NCI-H187 (cell line): ENCODE data around the gene PRELID2.
"Not testable (repeated sequence)": the region's sequence is repeated elsewhere in the genome, so short reads cannot be mapped to it uniquely, and the experiment has no call there.

Experiments used
- DNase-seq, 2 experiments: peaks; one replicate each; lab custom pipeline; 2025; lab: John Stamatoyannopoulos, UW

PRELID2 gene

DNA sequence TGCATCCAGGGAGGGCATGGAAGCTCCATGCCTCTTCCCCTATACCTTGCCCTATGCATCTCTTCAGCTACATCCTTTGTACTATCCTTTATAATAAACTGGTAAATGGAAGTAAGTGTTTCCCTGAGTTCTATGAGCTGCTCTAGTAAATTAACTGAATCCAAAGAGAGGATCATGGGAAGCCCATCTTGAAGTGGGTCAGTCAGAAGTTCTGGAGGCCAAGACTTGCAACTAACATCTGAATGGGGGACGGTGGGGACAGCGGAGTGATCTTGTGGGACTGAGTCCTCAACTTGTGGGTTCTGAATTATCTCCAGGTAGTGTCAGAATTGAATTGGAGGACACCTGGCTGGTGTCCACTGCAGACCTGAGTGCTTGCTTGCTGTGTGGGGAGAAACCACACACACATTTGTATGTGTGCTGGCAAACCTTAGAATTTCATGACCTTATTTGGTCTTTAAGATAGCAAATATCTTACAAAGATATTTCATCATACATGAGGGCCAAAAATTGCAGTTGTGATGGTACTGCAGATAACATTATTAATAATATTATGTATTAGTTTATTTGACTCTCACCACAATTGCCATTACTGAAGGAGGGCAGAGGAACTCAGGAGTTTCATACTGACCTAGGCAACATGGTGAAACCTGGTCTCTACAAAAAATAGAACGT is 5.5 kb upstream of the PRELID2 start:
- DNase-seq = no peak

GRCh38 chr5:145838276-145838675 is 3.1 kb upstream of the PRELID2 start:
- DNase-seq = no peak

DNA sequence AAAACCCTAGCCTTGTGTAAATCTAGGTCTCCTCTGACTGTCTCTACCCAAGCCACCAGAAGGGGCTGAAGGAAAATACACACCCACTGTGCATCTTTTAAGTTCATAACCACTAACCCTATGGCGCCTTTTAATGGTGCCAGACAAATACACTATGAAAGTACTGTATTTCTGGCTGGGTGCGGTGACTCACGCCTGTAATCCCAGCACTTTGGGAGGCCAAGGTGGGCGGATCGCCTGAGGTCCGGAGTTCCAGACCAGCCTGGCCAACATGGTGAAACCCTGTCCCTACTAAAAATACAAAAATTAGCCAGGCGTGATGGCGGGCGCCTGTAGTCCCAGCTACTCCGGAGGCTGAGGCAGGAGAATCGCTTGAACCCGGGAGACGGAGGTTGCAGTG is 1.1 kb upstream of the PRELID2 start:
- DNase-seq = not testable (repeated sequence)

DNA sequence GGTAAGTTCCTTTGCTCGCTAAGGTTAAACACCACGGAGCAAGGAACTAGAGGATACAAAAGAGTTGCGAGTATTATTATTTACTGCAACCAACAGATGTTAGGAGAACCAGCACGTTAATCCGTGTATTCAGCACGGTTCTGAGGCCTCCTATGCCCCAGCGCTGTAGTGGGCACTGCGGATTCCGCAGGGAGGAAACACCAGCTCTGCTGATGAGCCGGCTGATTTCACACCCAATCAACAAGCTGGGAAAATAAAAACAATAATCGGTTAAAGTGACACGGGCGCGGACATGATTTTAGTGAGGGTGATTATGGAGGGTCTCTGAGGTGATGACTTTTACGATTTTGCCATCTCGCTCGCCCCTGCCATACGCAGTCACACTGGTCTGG is 702 bp upstream of the PRELID2 start:
- DNase-seq = no peak

DNA sequence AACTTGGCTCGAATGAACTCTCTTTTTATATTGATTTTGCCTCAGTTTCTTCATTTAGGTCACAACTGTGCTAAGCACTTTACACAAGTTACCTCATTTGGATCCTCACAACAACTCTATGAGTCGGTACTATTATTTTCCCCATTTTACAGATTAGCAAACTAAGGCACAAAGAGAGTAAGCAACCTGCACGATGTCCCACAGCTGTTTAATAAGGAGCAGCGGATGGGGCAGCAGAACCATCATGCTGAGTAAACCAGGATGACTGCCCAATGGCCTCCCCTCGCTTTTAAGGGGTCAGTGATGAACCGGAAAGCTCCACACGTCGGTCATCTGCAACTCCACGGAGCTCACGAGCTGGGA is 607 bp downstream of the PRELID2 start:
- no peak for DNase-seq

- DNase-seq = no peak
These were observed 1.4 kb downstream of the PRELID2 start for GRCh38 chr5:145833631-145834200.

DNA sequence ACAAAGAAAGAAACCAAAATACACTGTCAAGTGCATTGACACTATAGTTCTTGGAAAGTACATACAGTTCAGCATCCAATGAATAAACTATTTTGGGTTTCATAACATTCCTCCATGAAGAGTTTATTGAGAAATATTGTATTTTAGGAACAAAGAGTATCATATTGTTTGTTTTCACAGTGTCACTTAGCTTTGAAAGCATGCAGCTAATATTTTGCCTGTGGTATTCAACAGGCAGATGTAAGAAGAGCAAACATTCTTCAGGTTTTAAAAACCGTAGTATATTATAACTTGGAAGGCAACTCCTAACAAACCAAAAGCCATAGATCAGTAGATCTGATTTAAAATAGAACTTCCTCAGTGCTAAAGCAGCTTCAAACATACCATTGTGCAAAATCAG is 4.5 kb downstream of the PRELID2 start:
- no peak for DNase-seq

DNA sequence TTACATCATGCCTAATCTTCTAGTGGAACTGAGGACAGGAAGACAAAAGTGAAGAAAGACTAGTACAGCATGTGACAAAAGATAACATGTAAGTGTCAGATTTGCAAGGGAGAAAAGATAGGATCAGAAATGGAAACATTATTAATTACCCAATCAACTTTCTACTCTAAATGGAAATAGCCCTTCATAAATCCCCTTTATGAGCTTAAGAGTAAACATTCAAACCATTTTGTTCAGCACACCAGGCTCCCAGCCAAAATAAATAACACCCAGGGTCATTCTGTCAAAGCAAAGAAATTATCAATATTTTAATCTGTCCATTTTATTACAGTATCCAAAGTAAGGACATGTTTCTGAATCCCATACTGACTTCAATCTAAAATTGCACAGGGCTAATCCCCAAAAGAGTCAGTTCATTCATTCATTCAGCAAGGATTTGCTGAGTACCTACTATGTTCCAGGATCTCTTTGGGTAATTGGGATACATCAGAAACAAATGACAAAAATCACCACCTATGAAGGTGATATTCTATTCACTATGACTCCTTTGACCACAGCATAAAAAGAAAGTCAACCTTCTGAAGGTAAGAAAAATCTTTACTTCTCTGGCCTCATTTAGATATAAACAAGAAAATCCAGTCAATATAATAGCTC is 5.3 kb downstream of the PRELID2 start:
- no peak for DNase-seq

- no peak for DNase-seq
These were observed 8.1 kb downstream of the PRELID2 start for GRCh38 chr5:145826895-145827674.

- no peak for DNase-seq
These were observed 9.4 kb downstream of the PRELID2 start for GRCh38 chr5:145825751-145826180.

DNA sequence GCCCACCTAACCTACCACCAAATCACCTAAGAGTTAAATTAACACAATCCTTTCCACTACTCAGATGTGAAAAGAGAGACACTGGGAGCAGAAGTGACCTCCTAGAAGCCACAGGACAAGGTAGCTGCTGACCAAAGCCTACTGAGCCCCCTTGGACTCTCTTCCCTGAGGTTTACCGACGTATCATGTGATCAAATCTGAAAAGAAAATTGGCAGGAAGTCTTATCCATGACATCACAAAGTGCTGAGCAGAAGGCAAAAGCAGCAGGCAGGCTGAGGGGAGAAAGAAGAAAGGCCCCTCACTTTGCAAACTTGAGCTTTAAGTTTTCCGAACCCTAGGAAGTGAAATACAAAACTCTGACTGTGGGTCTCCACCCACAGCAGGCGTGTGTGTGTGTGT is 11.1 kb downstream of the PRELID2 start:
- DNase-seq = no peak

DNA sequence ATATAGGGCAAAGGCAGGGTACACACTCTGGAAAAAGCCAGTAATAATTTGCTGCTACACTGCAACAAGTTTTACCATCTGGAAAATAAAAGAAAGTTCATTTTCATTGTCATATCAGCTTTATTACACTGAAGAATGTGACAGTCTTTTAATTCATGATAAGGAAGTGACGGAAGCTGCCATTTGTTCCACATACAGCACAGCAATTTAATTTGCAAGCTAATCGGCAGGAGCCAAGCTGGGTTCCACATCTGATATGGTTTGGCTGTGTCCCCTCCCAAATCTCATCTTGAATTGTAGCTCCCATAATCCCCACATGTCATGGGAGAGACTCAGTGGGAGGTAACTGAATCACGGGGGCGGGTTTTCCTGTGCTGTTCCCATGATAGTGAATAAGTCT is 16.5 kb downstream of the PRELID2 start:
- no peak for DNase-seq

DNA sequence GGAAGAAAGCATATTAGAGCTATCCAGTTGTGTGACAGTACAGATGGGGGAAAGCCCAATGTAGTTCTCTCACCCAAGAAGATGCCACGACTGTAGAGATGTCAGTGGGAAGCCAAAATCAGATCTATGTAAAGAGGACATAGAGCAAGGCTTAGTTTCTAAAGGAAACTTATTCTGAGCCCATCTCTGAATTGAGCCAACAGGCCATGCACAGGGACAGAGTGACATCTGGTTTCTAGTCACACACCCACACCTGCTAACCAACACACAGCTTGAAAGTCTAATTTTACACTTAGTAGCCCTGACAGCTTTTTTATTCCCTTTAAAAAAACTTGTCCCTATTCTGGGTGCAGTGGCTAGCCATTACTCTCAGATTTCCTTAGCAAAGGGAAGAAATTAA is 22.3 kb downstream of the PRELID2 start:
- no peak for DNase-seq

DNA sequence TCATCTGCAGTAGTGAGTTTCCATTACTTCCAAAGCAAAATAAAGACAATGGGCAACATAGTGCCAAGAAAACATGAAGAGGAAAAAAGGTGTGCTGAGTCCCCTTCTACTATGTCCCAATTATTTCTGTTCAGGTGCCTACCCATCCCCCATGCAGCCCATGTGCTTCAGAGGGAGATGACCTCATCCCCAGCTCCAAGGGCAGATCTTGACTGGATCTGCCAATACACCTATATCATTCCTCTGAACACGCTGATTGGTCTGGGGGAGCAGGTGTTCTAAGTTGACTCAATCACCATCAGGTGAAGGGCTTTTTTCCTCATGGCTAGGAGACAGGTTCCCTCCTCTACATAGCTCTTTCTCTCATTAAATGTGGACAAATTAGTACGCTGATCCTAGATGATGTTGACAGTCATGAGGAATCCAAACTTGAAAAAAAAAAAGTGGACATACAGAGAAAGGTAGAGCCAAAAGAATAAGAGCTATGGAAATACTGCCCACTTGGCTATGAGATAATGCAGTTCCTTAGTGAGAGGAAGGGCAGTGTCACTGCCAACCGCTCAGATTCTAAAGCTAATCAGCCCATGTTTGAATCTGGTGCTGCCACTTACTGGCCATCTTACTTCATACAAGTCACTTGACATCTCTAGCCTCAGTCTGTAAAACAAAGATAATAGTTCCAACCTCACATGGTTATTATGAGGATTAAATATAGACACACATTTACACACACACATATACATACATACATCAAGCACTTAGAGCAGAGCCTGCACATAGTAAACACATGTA is 23.1 kb downstream of the PRELID2 start:
- DNase-seq = no peak

GRCh38 chr5:145806923-145807322 is 28.2 kb downstream of the PRELID2 start:
- DNase-seq = no peak

GRCh38 chr5:145805819-145806218 is 29.3 kb downstream of the PRELID2 start:
- DNase-seq = no peak

DNA sequence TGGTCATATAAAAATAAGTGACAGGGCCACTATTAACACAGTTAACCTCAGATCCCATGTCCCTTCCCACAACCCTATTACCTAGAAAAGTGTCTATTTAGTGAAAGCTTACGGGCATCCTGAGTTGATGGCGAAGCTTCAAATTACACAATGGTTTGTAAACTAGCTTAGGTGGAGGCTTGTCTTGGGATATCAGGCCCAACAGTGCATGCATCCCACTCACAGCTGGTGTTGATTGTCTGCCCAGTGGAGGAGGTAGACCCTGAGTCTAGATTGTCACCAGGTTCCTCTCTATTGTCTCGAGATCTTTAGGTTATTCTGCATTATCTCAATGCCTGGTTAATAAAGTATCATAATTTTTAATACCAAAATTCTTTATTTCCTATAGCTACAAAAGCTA is 30.4 kb downstream of the PRELID2 start:
- DNase-seq = no peak

GRCh38 chr5:145803112-145804004 is 31.8 kb downstream of the PRELID2 start:
- no peak for DNase-seq

DNA sequence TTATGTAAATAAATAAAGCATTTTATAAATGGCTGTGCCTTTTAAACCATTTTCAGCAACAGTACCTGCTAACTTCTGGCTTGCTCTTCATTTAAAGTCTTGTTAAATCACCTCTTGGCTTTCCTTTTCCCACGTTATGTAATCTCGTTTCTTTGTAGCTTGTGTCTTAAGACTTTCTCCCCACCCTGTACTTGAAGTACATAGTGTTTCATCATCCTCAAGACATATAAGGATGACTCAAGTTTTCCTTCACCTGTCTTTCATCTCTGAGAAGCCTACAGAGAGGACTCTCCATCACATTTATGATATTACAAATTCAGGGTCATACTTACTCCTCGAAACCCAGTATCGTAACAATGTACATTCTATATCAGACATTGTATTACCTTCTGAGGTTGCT is 33.9 kb downstream of the PRELID2 start:
- DNase-seq = no peak

DNA sequence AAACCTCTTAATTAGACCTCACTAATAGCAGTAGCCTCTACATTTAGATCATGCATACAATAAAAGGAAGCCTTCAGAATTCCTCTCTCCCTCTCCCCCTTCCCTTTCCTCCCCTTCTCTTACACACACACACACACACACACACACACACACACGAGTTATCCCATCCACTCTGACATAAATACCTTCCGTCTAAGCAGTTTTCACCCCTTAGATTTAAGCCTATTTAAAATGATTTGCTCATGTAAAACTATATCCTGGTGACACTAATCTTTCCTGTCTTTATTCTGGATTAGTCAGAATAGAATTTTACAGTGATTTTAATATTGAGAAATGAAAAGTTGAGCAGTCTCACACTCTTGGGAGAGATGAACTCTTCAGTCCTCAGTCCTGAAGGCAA is 35.0 kb downstream of the PRELID2 start:
- no peak for DNase-seq

DNA sequence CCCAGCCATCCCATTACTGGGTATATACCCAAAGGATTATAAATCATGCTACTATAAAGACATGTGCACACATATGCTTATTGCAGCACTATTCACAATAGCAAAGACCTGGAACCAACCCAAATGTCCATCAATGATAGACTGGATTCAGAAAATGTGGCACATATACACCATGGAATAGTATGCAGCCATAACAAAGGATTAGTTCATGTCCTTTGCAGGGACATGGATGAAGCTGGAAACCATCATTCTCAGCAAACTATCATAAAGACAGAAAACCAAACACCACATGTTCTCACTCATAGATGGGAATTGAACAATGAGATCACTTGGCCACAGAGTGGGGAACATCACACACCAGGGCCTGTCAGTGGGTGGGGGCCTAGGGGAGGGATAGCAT is 36.6 kb downstream of the PRELID2 start:
- DNase-seq = not testable (repeated sequence)
